SK-N-SH (cell line): Measurements from ENCODE around the gene ERMAP.
"Not testable (repeated sequence)": the region's sequence is repeated elsewhere in the genome, so short reads cannot be mapped to it uniquely, and the experiment has no call there.

Experiments
- CHD2 ChIP-seq: fragments of 150-350 bp; IDR thresholded peaks from 2 replicates; pipeline ENCODE4 v1.6.1; 2018; ENCODE audit warnings: low read length; ENCODE audit not compliant: partially characterized antibody
- EP300 ChIP-seq, 2 experiments: IDR thresholded peaks; 2 replicates each; pipeline versions ENCODE4 v1.4.0 to v1.6.1; 2012; ENCODE audit warnings: borderline replicate concordance in 1 of 2, low read depth in 1 of 2, low read length in 1 of 2
- EZH2phosphoT487 ChIP-seq: fragments of 200-600 bp; sonication (generic); IDR thresholded peaks from 2 replicates; pipeline ENCODE4 v1.6.1; 2017; ENCODE audit warnings: low read depth, mixed run types, mild to moderate bottlenecking, antibody characterized with exemption, moderate library complexity, borderline replicate concordance
- NFIC ChIP-seq: IDR thresholded peaks from 2 replicates; pipeline ENCODE4 v1.4.0; 2012; ENCODE audit warnings: borderline replicate concordance
- POLR2AphosphoS5 ChIP-seq: IDR thresholded peaks from 2 replicates; pipeline ENCODE4 v1.6.1; 2012; ENCODE audit warnings: low read depth, low read length
- RXRA ChIP-seq: IDR thresholded peaks from 2 replicates; pipeline ENCODE4 v1.4.0; 2012; ENCODE audit warnings: low read depth, mild to moderate bottlenecking, borderline replicate concordance
- SIN3A ChIP-seq: IDR thresholded peaks from 2 replicates; pipeline ENCODE4 v1.6.1; 2012; ENCODE audit warnings: low read depth, mild to moderate bottlenecking, low read length, moderate library complexity, borderline replicate concordance
- TEAD4 ChIP-seq: IDR thresholded peaks from 2 replicates; pipeline ENCODE4 v1.4.0; 2012; ENCODE audit warnings: mild to moderate bottlenecking, borderline replicate concordance; ENCODE audit not compliant: insufficient read depth
- TF ChIP-seq, protein P1 (sequence below): fragments of 150-350 bp; IDR thresholded peaks from 2 replicates; pipeline ENCODE4 v1.6.1; 2017; ENCODE audit warnings: antibody characterized with exemption, low read length, low read depth, borderline replicate concordance
- TF ChIP-seq, protein P2 (sequence below): IDR thresholded peaks from 2 replicates; pipeline ENCODE4; 2012
- TF ChIP-seq, protein P3 (sequence below): fragments of 200-600 bp; sonication (generic); IDR thresholded peaks from 2 replicates; pipeline ENCODE4 v1.6.1; 2017; ENCODE audit warnings: antibody characterized with exemption, mild to moderate bottlenecking, moderate library complexity
- TF ChIP-seq, protein P4 (sequence below): IDR thresholded peaks from 2 replicates; pipeline ENCODE4 v1.4.0; 2012; ENCODE audit warnings: low read depth, borderline replicate concordance
- TF ChIP-seq, protein P5 (sequence below): IDR thresholded peaks from 2 replicates; pipeline ENCODE4 v1.4.0; 2012; ENCODE audit warnings: low read depth, borderline replicate concordance

DNA sequence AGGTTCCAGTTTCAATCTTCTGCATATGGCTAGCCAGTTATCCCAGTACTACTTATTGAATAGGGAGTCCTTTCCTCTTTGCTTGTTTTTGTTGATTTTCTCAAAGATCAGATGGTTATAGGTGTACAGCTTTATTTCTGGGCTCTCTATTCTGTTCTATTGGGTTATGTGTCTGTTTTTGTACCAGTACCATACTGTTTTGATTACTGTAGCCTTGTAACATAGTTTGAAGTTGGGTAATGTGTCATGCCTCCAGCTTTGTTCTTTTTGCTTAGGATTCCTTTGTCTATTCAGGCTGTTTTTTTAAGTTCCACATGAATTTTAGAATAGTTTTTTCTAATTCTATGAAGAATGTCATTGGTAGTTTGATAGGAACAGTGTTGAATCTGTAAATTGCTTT lies 56.2 kb downstream of the ERMAP start:
- TF ChIP-seq SIN3A; EP300 (IDR thresholded peaks at IDR 0.05; ENCODE audit: borderline replicate concordance in 1 of 2, low read depth in 1 of 2, low read length in 1 of 2); CHD2; RXRA; POLR2AphosphoS5; EZH2phosphoT487; TEAD4; NFIC: not testable (repeated sequence)
- TF ChIP-seq, protein P1, sequence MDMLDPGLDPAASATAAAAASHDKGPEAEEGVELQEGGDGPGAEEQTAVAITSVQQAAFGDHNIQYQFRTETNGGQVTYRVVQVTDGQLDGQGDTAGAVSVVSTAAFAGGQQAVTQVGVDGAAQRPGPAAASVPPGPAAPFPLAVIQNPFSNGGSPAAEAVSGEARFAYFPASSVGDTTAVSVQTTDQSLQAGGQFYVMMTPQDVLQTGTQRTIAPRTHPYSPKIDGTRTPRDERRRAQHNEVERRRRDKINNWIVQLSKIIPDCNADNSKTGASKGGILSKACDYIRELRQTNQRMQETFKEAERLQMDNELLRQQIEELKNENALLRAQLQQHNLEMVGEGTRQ = not testable (repeated sequence)
- TF ChIP-seq, protein P2, sequence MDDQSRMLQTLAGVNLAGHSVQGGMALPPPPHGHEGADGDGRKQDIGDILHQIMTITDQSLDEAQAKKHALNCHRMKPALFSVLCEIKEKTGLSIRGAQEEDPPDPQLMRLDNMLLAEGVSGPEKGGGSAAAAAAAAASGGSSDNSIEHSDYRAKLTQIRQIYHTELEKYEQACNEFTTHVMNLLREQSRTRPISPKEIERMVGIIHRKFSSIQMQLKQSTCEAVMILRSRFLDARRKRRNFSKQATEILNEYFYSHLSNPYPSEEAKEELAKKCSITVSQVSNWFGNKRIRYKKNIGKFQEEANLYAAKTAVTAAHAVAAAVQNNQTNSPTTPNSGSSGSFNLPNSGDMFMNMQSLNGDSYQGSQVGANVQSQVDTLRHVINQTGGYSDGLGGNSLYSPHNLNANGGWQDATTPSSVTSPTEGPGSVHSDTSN = not testable (repeated sequence)
- TF ChIP-seq, protein P3, sequence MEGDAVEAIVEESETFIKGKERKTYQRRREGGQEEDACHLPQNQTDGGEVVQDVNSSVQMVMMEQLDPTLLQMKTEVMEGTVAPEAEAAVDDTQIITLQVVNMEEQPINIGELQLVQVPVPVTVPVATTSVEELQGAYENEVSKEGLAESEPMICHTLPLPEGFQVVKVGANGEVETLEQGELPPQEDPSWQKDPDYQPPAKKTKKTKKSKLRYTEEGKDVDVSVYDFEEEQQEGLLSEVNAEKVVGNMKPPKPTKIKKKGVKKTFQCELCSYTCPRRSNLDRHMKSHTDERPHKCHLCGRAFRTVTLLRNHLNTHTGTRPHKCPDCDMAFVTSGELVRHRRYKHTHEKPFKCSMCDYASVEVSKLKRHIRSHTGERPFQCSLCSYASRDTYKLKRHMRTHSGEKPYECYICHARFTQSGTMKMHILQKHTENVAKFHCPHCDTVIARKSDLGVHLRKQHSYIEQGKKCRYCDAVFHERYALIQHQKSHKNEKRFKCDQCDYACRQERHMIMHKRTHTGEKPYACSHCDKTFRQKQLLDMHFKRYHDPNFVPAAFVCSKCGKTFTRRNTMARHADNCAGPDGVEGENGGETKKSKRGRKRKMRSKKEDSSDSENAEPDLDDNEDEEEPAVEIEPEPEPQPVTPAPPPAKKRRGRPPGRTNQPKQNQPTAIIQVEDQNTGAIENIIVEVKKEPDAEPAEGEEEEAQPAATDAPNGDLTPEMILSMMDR = not testable (repeated sequence)
- TF ChIP-seq, protein P4, sequence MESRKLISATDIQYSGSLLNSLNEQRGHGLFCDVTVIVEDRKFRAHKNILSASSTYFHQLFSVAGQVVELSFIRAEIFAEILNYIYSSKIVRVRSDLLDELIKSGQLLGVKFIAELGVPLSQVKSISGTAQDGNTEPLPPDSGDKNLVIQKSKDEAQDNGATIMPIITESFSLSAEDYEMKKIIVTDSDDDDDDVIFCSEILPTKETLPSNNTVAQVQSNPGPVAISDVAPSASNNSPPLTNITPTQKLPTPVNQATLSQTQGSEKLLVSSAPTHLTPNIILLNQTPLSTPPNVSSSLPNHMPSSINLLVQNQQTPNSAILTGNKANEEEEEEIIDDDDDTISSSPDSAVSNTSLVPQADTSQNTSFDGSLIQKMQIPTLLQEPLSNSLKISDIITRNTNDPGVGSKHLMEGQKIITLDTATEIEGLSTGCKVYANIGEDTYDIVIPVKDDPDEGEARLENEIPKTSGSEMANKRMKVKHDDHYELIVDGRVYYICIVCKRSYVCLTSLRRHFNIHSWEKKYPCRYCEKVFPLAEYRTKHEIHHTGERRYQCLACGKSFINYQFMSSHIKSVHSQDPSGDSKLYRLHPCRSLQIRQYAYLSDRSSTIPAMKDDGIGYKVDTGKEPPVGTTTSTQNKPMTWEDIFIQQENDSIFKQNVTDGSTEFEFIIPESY = not testable (repeated sequence)
- TF ChIP-seq, protein P5, sequence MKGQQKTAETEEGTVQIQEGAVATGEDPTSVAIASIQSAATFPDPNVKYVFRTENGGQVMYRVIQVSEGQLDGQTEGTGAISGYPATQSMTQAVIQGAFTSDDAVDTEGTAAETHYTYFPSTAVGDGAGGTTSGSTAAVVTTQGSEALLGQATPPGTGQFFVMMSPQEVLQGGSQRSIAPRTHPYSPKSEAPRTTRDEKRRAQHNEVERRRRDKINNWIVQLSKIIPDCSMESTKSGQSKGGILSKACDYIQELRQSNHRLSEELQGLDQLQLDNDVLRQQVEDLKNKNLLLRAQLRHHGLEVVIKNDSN = not testable (repeated sequence)
